DND-41 (cell line): ENCODE results near the gene EPB41L4B.

Experiments used
- CTCF ChIP-seq: IDR thresholded peaks from 2 replicates; pipeline ENCODE4 v1.5.1; 2012; ENCODE audit warnings: borderline replicate concordance, low read length, moderate library complexity, mild to moderate bottlenecking; ENCODE audit not compliant: poor library complexity, severe bottlenecking; ENCODE audit errors: extremely low read depth
- EZH2 ChIP-seq: IDR thresholded peaks from 3 replicates; pipeline ENCODE4 v1.6.1; 2012; ENCODE audit warnings: borderline replicate concordance, low read depth, mild to moderate bottlenecking, moderate library complexity, low read length, inconsistent platforms; ENCODE audit not compliant: severe bottlenecking

GRCh38 chr9:109254317-109254716 is 66.5 kb downstream of the EPB41L4B start:
- TF ChIP-seq CTCF, result no peak
- TF ChIP-seq EZH2, result no peak
